Ectodermal cell (in vitro differentiated cells): ENCODE results near the gene SLC11A1. TPM values are rescaled to one million over a fixed set of nuclear protein-coding genes. Genes with fewer than 3 reads are reported as not detected.

Source experiments
- H3K27ac ChIP-seq: 2 replicates; pipeline ENCODE4 v1.7.0; 2013; ENCODE audit warnings: mild to moderate bottlenecking, low read depth, low read length; ENCODE audit not compliant: insufficient read depth, poor library complexity, severe bottlenecking
- H3K27me3 ChIP-seq: 2 replicates; pipeline ENCODE4 v1.7.0; 2013; ENCODE audit warnings: mild to moderate bottlenecking, low read length; ENCODE audit not compliant: insufficient read depth, control insufficient read depth, poor library complexity, severe bottlenecking
- H3K36me3 ChIP-seq: one replicate; pipeline ENCODE4 v1.7.0; 2013; ENCODE audit warnings: low read length; ENCODE audit not compliant: control insufficient read depth, insufficient read depth
- H3K4me1 ChIP-seq: one replicate; pipeline ENCODE4 v1.7.0; 2013; ENCODE audit warnings: low read length; ENCODE audit not compliant: control insufficient read depth, insufficient read depth
- H3K4me3 ChIP-seq: 2 replicates; pipeline ENCODE4 v1.7.0; 2013; ENCODE audit warnings: low read depth, low read length, control low read depth; ENCODE audit not compliant: insufficient read depth
- H3K9me3 ChIP-seq: 2 replicates; pipeline ENCODE4 v1.7.0; 2013; ENCODE audit warnings: mild to moderate bottlenecking, low read length, moderate library complexity; ENCODE audit not compliant: control insufficient read depth
- WGBS, 2 experiments: methylation state at CpG; one replicate each; pipeline ENCODE4 v1.1.7; 2013; ENCODE audit warnings: missing lambda C conversion rate in 2 of 2; 5-methylcytosine and 5-hydroxymethylcytosine counted together
- polyA plus RNA-seq, 4 experiments: library from polyadenylated mRNA; stranded (reverse); fragments of 50-300 nt; gene quantifications; one replicate each; pipeline ENCODE4 v1.2.3, GENCODE V29; 2013

SLC11A1 gene, protein sequence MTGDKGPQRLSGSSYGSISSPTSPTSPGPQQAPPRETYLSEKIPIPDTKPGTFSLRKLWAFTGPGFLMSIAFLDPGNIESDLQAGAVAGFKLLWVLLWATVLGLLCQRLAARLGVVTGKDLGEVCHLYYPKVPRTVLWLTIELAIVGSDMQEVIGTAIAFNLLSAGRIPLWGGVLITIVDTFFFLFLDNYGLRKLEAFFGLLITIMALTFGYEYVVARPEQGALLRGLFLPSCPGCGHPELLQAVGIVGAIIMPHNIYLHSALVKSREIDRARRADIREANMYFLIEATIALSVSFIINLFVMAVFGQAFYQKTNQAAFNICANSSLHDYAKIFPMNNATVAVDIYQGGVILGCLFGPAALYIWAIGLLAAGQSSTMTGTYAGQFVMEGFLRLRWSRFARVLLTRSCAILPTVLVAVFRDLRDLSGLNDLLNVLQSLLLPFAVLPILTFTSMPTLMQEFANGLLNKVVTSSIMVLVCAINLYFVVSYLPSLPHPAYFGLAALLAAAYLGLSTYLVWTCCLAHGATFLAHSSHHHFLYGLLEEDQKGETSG
- polyA plus RNA-seq (2013, experiment 1 of 4) = not detected
- 0.16 TPM for polyA plus RNA-seq (2013, experiment 2 of 4)
- polyA plus RNA-seq (2013, experiment 3 of 4) = not detected
- polyA plus RNA-seq (2013, experiment 4 of 4) = not detected

DNA sequence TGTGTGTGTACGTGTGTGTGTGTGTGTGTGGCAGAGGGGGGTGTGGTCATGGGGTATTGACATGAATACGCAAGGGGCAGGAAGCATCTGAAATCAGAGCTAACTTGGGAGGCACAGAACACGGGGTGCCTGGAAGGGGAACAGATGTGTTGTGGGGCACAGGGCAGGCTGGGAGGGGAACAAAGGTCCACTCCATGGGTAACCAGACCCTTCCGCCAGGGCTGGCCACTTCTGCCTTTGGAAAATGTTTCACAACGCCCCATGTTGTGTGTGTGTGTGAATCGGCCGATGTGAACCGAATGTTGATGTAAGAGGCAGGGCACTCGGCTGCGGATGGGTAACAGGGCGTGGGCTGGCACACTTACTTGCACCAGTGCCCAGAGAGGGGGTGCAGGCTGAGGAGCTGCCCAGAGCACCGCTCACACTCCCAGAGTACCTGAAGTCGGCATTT is at the start of gene SLC11A1:
TSS of gene SLC11A1 (plus strand) at position 358 of the 451 bp plus-strand sequence. CDS start 96 bp downstream, outside the sequence.
- Histone ChIP-seq H3K9me3 (no peaks in the 10 kb centered on the region), H3K36me3 (no peaks in the 10 kb centered on the region), H3K4me1 (no peaks in the 10 kb centered on the region), H3K27me3 (peaks cover 2% of the 10 kb centered on the region), H3K4me3 (no peak within 1 kb of the TSS), H3K27ac (no peak within 1 kb of the TSS)
- 91 to 92% methylated on average over 13 of the region's 13 CpGs for WGBS, 2 experiments

DNA sequence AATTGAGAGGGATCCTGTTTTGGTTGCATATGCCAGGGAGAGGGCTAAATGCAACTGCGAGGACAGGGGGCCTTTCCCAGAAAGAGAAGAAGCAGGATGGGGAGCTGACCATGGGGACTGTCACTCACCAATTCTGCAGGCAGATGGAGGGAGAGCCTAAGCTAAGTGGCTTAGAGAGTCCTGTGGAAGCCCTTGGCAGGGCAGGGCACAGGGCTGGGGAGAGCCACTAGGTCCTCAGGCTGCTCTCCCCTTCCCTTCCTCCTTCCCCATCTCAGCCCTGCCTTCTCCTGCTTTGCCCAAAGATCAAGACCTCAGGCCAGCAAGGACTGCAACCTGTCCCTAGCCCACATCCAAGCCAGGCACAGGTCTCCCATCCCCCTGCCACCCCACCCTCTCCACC is 49.8 kb upstream of the SLC11A1 start:
- Histone ChIP-seq H3K36me3 (no peaks in the 10 kb centered on the region), H3K4me3 (no peak overlapping the region), H3K27me3 (no peaks in the 10 kb centered on the region), H3K27ac (no peak overlapping the region), H3K9me3 (no peaks in the 10 kb centered on the region), H3K4me1 (peaks cover 7% of the 10 kb centered on the region)
- WGBS, 2 experiments = 81 to 86% methylated on average over 1 of the region's 1 CpG

DNA sequence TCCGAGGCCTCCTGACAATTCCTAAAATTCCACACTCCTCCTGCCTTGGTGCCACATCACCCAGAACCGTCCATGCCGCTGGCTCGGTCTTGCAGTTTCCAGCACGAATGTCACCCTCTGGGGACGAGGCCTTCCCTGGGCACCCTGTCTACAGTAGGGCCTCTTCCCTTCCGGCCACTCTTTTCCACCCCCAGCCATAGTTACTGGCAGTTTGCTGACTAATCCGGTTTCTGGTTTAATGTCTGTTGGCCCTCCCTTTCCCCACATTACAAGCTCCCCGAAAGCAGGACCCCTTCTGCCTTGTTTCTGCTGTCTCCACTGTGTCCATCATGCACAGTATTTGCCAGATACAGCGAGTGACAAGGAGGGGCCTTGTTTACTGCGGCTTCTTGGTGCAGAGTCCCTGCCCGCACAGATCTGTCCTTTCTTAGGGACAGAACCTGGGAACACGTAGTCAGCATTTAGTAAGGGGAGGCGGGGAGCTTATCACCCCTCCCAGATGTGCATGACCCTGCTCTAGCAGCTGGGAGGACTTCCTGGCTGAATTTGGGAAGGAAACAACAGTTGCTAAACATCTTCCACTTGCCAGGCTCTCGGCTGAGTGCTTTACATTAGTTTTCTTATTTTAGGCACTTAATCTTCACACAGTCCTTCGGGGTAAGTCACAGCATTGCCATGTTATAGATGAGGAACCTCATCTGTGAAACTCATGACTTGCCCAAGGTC is 49.0 kb upstream of the SLC11A1 start:
- no peaks in the 10 kb centered on the region for H3K36me3 ChIP-seq
- 85 to 88% methylated on average over 16 of the region's 16 CpGs for WGBS, 2 experiments
- H3K4me1 ChIP-seq = peaks cover 4% of the 10 kb centered on the region
- no peak overlapping the region for H3K27ac ChIP-seq
- H3K4me3 ChIP-seq = no peak overlapping the region
- H3K9me3 ChIP-seq = no peaks in the 10 kb centered on the region
- H3K27me3 ChIP-seq = no peaks in the 10 kb centered on the region

DNA sequence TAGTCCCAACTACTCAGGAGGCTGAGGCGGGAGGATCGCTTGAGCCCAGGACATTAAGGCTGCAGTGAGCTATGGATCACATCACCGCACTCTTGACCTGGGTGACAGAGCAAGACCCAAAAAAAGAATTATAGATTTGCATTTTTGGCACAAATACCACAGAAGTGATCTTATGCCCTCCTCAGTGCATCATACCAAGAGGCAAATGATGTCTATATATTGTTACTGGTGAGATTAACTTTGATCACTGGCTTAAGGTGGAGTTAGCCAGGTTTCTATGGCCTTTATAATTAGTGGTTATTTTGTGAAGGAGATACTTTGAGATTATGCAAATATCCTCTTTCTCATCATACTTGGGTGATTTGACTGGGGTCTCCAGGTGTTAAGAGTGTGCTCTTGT is 47.5 kb upstream of the SLC11A1 start:
- Histone ChIP-seq H3K4me1 (peaks cover 2% of the 10 kb centered on the region), H3K4me3 (no peak overlapping the region), H3K27ac (no peak overlapping the region), H3K27me3 (no peaks in the 10 kb centered on the region), H3K36me3 (no peaks in the 10 kb centered on the region), H3K9me3 (no peaks in the 10 kb centered on the region)
- WGBS, 2 experiments = 96 to 97% methylated on average over 3 of the region's 3 CpGs

DNA sequence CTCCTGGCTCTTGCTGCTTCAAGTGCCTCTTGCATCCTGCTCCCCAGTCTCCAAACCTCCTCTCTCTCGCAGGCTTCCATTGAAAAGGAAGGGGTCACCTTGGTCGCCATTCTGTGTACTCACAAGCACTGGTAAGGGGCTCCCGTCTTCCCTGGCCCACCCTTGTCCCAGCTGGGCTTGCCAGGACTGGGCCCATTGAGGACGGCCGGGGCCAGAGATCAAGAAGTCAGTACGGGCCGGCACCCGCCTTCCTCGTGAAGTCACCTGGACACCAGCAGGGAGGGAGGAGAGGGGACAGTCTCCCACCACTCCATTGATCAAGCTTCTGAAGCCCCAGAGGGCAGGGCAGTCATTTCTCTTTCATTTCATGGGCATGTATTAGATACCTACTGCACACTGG is 41.4 kb upstream of the SLC11A1 start:
- no peaks in the 10 kb centered on the region for H3K27me3 ChIP-seq
- 90 to 93% methylated on average over 9 of the region's 9 CpGs for WGBS, 2 experiments

DNA sequence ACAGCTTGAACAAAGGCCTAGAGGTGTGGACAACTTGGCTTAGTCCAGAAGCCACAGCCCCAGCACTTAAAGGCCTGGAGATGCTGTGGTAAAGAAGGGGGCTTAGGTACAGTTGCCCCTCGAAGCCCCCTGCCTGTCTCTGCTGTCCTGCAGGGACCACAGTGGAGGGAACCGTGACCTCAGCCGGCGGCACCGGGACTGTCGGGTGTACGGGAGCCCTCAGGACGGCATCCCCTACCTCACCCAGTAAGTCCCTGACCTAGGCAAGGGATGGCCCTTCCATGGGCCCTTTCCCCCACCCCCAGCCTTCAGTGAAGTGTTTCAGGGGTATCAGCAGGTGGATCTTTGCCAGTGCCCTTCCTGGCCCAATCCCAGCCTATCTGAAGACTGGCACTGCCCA is 40.7 kb upstream of the SLC11A1 start:
- no peaks in the 10 kb centered on the region for H3K27me3 ChIP-seq
- H3K27ac ChIP-seq = no peak overlapping the region
- H3K4me1 ChIP-seq = peaks cover 4% of the 10 kb centered on the region
- no peak overlapping the region for H3K4me3 ChIP-seq
- H3K9me3 ChIP-seq = no peaks in the 10 kb centered on the region
- WGBS, 2 experiments = 95% methylated on average over 8 of the region's 8 CpGs
- H3K36me3 ChIP-seq = peaks cover 4% of the 10 kb centered on the region

More for the DNA sequence above, 41.4 kb upstream of the SLC11A1 start:
- Histone ChIP-seq H3K4me3 (no peak overlapping the region), H3K27ac (no peak overlapping the region), H3K9me3 (no peaks in the 10 kb centered on the region), H3K36me3 (peaks cover 4% of the 10 kb centered on the region), H3K4me1 (peaks cover 4% of the 10 kb centered on the region)

DNA sequence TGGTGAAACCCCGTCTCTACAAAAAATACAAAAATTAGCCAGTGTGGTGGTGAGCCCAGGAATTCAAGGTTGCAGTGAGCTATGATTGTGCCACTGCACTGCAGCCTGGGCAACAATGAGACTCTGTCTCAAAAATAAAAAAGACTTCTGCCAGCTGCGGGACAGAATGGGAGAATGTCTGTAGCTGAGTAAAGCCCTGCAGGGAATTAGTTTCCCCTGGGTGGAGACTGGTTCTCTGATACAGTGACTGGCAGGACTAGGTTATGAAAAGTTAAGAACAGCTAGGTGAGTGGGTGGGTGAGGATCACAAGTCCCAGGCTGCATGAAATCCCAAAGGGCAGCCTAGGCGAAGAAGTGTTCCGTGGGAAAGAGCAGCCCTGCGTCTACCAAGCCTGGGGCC is 39.2 kb upstream of the SLC11A1 start:
- no peak overlapping the region for H3K27ac ChIP-seq
- no peak overlapping the region for H3K4me3 ChIP-seq
- WGBS, 2 experiments = 95 to 96% methylated on average over 5 of the region's 5 CpGs
- H3K4me1 ChIP-seq = peaks cover 4% of the 10 kb centered on the region
- no peaks in the 10 kb centered on the region for H3K9me3 ChIP-seq
- no peaks in the 10 kb centered on the region for H3K27me3 ChIP-seq
- H3K36me3 ChIP-seq = peaks cover 4% of the 10 kb centered on the region

DNA sequence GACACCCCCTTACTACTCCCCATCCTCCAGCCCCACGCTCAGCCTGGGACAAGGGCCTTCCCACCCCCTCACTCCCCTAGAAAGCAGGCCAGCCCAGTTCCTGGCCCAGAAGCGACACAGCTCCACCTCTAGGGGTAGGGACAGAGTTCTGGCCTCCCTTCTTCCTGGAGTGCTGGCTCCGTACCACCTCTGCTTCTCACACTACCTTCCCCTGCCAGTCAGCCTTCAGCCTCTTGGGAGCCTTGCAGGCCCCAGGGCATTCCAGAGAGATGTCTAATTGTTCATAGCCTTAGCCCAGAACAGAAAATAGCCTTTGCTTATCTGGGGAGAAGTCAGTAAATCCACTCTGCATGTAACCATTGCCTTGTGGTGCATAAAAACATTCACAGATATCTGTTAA is 38.5 kb upstream of the SLC11A1 start:
- Histone ChIP-seq H3K36me3 (peaks cover 4% of the 10 kb centered on the region), H3K9me3 (no peaks in the 10 kb centered on the region), H3K27me3 (no peaks in the 10 kb centered on the region), H3K4me1 (peaks cover 4% of the 10 kb centered on the region), H3K27ac (no peak overlapping the region), H3K4me3 (no peak overlapping the region)
- WGBS, 2 experiments = 86 to 88% methylated on average over 3 of the region's 3 CpGs

DNA sequence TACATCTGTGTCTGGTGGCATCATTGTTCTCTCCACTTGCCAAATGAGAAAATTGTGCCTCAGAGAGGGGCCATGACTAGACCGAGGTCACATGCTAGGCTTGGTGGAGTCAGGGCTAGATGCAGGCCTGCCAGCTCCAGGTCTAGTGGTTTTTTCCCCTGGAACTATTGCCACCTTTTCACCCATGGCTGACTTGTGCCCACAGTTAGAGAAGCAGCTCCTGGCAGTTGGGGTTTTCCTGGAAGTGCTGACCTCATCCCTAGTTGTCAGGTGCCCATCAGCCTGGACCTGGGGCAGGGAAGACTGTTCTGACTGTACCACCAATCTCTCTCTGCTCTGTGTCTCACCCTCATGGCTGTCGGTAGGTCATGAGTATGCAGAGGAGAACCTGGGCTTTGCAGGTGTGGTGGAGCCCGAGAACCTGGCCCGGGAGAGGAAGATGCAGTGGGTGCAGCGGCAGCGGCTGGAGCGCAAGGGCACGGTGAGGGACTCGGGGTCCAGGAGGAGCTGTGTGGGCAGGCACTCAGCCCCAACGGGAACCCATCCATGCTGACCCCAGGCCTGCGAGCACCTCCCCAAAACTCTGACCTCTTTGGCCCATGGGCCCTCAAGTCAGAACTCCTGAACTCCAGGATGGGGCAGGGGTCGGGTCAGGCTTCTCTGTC is 37.9 kb upstream of the SLC11A1 start:
- H3K4me3 ChIP-seq = no peak overlapping the region
- no peaks in the 10 kb centered on the region for H3K27me3 ChIP-seq
- no peaks in the 10 kb centered on the region for H3K9me3 ChIP-seq
- WGBS, 2 experiments = 94 to 95% methylated on average over 12 of the region's 12 CpGs
- peaks cover 4% of the 10 kb centered on the region for H3K4me1 ChIP-seq
- no peak overlapping the region for H3K27ac ChIP-seq
- H3K36me3 ChIP-seq = peaks cover 4% of the 10 kb centered on the region
